BLaER1 treated with 17β-estradiol and CSF1 and Interleukin-3, amounts not matched to agents 10 nM and 100 nM (cell line): ENCODE results near the gene RSPO4.
A peak's percentile ranks its signal among the peaks of the same experiment; 100 is the strongest.

Experiments
- H3K27ac ChIP-seq, 11 experiments: shearing (Covaris generic); formaldehyde crosslinking; 2 replicates each; pipeline ENCODE4 v1.8.1; 2022
- H3K27me3 ChIP-seq, 11 experiments: shearing (Covaris generic); formaldehyde crosslinking; 2 replicates each; pipeline ENCODE4 v1.8.1; 2022
- H3K36me3 ChIP-seq, 11 experiments: shearing (Covaris generic); formaldehyde crosslinking; 2 replicates each; pipeline ENCODE4 v1.8.1; 2022
- H3K4me1 ChIP-seq, 10 experiments: shearing (Covaris generic); formaldehyde crosslinking; 2 replicates each; pipeline ENCODE4 v1.8.1; 2022
- H3K4me2 ChIP-seq, 11 experiments: shearing (Covaris generic); formaldehyde crosslinking; 2 replicates each; pipeline ENCODE4 v1.8.1; 2022
- H3K4me3 ChIP-seq, 10 experiments: shearing (Covaris generic); formaldehyde crosslinking; 2 replicates each; pipeline ENCODE4 v1.8.1; 2022
- H3K9ac ChIP-seq, 11 experiments: shearing (Covaris generic); formaldehyde crosslinking; 2 replicates each; pipeline ENCODE4 v1.8.1; 2022
- H3K9me3 ChIP-seq, 11 experiments: shearing (Covaris generic); formaldehyde crosslinking; replicated peaks in 1 of 11; 2 replicates each; pipeline ENCODE4 v1.8.1; 2022
- H4K20me1 ChIP-seq, 11 experiments: shearing (Covaris generic); formaldehyde crosslinking; 2 replicates each; pipeline ENCODE4 v1.8.1; 2022
- Cebpa-rat ChIP-seq, 11 experiments: shearing (Covaris generic); IDR thresholded peaks; 2 replicates each; pipeline ENCODE4 v1.8.1; 2022

RSPO4 gene

GRCh38 chr20:921068-921467, 81.0 kb downstream of the RSPO4 start:
- no peaks in the 10 kb centered on the region for H3K27me3 ChIP-seq
- no peak overlapping the region for H3K4me2 ChIP-seq
- no peak overlapping the region for H3K4me3 ChIP-seq
- H3K9ac ChIP-seq, result no peak overlapping the region
- H3K36me3 ChIP-seq, result no peaks in the 10 kb centered on the region
- peaks cover 14 to 43% (median 33%) of the 10 kb centered on the region in 10 experiments for H3K4me1 ChIP-seq
- TF ChIP-seq Cebpa-rat (IDR thresholded peaks at IDR 0.05), result no peak
- no peaks in the 10 kb centered on the region for H3K9me3 ChIP-seq
- no peak overlapping the region for H3K27ac ChIP-seq
- no peaks in the 10 kb centered on the region for H4K20me1 ChIP-seq

- Histone ChIP-seq H3K27ac (no peak overlapping the region), H3K4me1 (peaks cover 21 to 51% (median 41%) of the 10 kb centered on the region in 10 experiments), H3K9me3 (no peaks in the 10 kb centered on the region), H3K9ac (no peak overlapping the region), H3K4me3 (no peak overlapping the region), H3K27me3 (no peaks in the 10 kb centered on the region), H3K4me2 (no peak overlapping the region), H3K36me3 (no peaks in the 10 kb centered on the region), H4K20me1 (no peaks in the 10 kb centered on the region; a peak in 1 of 22 replicates)
- no peak for TF ChIP-seq Cebpa-rat (IDR thresholded peaks at IDR 0.05)
These were observed 81.8 kb downstream of the RSPO4 start for GRCh38 chr20:920311-920710.

- no peak for TF ChIP-seq Cebpa-rat (IDR thresholded peaks at IDR 0.05)
- Histone ChIP-seq H4K20me1 (no peaks in the 10 kb centered on the region; a peak in 1 of 22 replicates), H3K27me3 (no peaks in the 10 kb centered on the region), H3K36me3 (no peaks in the 10 kb centered on the region), H3K4me3 (no peak overlapping the region), H3K27ac (no peak overlapping the region), H3K4me2 (peak overlapping the region in 4 of 11 experiments; percentile 13 to 81 (median 46); a peak in 1 of 22 replicates), H3K9ac (no peak overlapping the region), H3K4me1 (peaks cover 24 to 52% (median 48%) of the 10 kb centered on the region in 10 experiments), H3K9me3 (no peaks in the 10 kb centered on the region)
These were observed 82.6 kb downstream of the RSPO4 start for GRCh38 chr20:919491-919916.

GRCh38 chr20:917416-917815, 84.7 kb downstream of the RSPO4 start:
- Histone ChIP-seq H4K20me1 (no peaks in the 10 kb centered on the region; a peak in 2 of 22 replicates), H3K27ac (no peak overlapping the region), H3K4me1 (peaks cover 24 to 60% (median 55%) of the 10 kb centered on the region in 10 experiments), H3K4me3 (no peak overlapping the region), H3K27me3 (no peaks in the 10 kb centered on the region), H3K9ac (no peak overlapping the region), H3K4me2 (peak overlapping the region in 9 of 11 experiments; percentile 20 to 81 (median 70); a peak in 18 of 22 replicates), H3K36me3 (no peaks in the 10 kb centered on the region), H3K9me3 (no peaks in the 10 kb centered on the region)
- no peak for TF ChIP-seq Cebpa-rat (IDR thresholded peaks at IDR 0.05)

- no peak overlapping the region for H3K4me3 ChIP-seq
- no peaks in the 10 kb centered on the region for H3K36me3 ChIP-seq
- no peaks in the 10 kb centered on the region for H3K9me3 ChIP-seq
- no peaks in the 10 kb centered on the region; a peak in 2 of 22 replicates for H4K20me1 ChIP-seq
- H3K4me1 ChIP-seq, result peaks cover 25 to 62% (median 57%) of the 10 kb centered on the region in 10 experiments
- no peaks in the 10 kb centered on the region for H3K27me3 ChIP-seq
- H3K27ac ChIP-seq, result no peak overlapping the region
- no peak for TF ChIP-seq Cebpa-rat (IDR thresholded peaks at IDR 0.05)
- H3K9ac ChIP-seq, result no peak overlapping the region
- peak overlapping the region in 9 of 11 experiments; percentile 20 to 81 (median 70); a peak in 18 of 22 replicates for H3K4me2 ChIP-seq
These were observed 85.3 kb downstream of the RSPO4 start for GRCh38 chr20:916825-917224.

GRCh38 chr20:916125-916799, 85.8 kb downstream of the RSPO4 start, which contains the start of gene ANGPT4:
TSS of gene ANGPT4 (minus strand) at chr20:916334. CDS start at chr20:916214, 120 bp downstream.
- no peak within 1 kb of the TSS for H3K27ac ChIP-seq
- H3K4me1 ChIP-seq, result peaks cover 31 to 68% (median 62%) of the 10 kb centered on the region in 10 experiments
- no peak within 1 kb of the TSS for H3K9ac ChIP-seq
- H3K9me3 ChIP-seq, result no peaks in the 10 kb centered on the region
- H4K20me1 ChIP-seq, result no peaks in the 10 kb centered on the region; a peak in 2 of 22 replicates
- H3K4me3 ChIP-seq, result no peak within 1 kb of the TSS
- H3K36me3 ChIP-seq, result no peaks in the 10 kb centered on the region
- H3K4me2 ChIP-seq, result peak within 1 kb of the TSS; percentile 58 to 81 (median 75)
- H3K27me3 ChIP-seq, result no peaks in the 10 kb centered on the region
- no peak for TF ChIP-seq Cebpa-rat (IDR thresholded peaks at IDR 0.05)

- no peaks in the 10 kb centered on the region for H3K36me3 ChIP-seq
These were observed 87.2 kb downstream of the RSPO4 start for GRCh38 chr20:914727-915498.

GRCh38 chr20:913306-913849, 88.7 kb downstream of the RSPO4 start:
- no peak overlapping the region for H3K9ac ChIP-seq
- H3K4me2 ChIP-seq, result peak overlapping the region in 2 of 11 experiments; percentile 64 to 70; a peak in 3 of 22 replicates
- no peaks in the 10 kb centered on the region for H3K27me3 ChIP-seq
- no peak overlapping the region for H3K27ac ChIP-seq
- no peak for TF ChIP-seq Cebpa-rat (IDR thresholded peaks at IDR 0.05)
- no peaks in the 10 kb centered on the region for H3K36me3 ChIP-seq
- H4K20me1 ChIP-seq, result no peaks in the 10 kb centered on the region; a peak in 2 of 22 replicates
- peaks cover 35 to 70% (median 62%) of the 10 kb centered on the region in 10 experiments for H3K4me1 ChIP-seq
- H3K4me3 ChIP-seq, result no peak overlapping the region
- H3K9me3 ChIP-seq, result no peaks in the 10 kb centered on the region

More at GRCh38 chr20:914727-915498, 87.2 kb downstream of the RSPO4 start:
- no peak overlapping the region for H3K4me3 ChIP-seq
- peak overlapping the region; percentile 58 to 81 (median 75) for H3K4me2 ChIP-seq
- peaks cover 35 to 78% (median 71%) of the 10 kb centered on the region in 10 experiments for H3K4me1 ChIP-seq
- no peak for TF ChIP-seq Cebpa-rat (IDR thresholded peaks at IDR 0.05)
- no peaks in the 10 kb centered on the region; a peak in 2 of 22 replicates for H4K20me1 ChIP-seq
- no peak overlapping the region for H3K9ac ChIP-seq
- no peaks in the 10 kb centered on the region for H3K9me3 ChIP-seq
- no peak overlapping the region for H3K27ac ChIP-seq
- H3K27me3 ChIP-seq, result no peaks in the 10 kb centered on the region
